LNCaP clone FGC (cell line): ENCODE measurements around the gene ZBED2.
"Not testable (repeated sequence)": the region's sequence is repeated elsewhere in the genome, so short reads cannot be mapped to it uniquely, and the experiment has no call there.

Experiments
- DNase-seq: peaks from one replicate; pipeline ENCODE4 v3.0.0-alpha.2; 2011; ENCODE audit warnings: low read depth
- H3K4me3 ChIP-seq: 2 replicates; pipeline ENCODE4 v1.5.1; 2011; ENCODE audit warnings: mild to moderate bottlenecking, low read depth, low read length, control low read depth
- CTCF ChIP-seq: IDR thresholded peaks from 2 replicates; pipeline ENCODE4 v1.5.1; 2012; ENCODE audit warnings: mild to moderate bottlenecking; ENCODE audit not compliant: control insufficient read depth, insufficient read depth; ENCODE audit errors: extremely low read depth

ZBED2 gene

GRCh38 chr3:111570404-111571030 is 24.6 kb downstream of the ZBED2 start:
- TF ChIP-seq CTCF, result no peak

DNA sequence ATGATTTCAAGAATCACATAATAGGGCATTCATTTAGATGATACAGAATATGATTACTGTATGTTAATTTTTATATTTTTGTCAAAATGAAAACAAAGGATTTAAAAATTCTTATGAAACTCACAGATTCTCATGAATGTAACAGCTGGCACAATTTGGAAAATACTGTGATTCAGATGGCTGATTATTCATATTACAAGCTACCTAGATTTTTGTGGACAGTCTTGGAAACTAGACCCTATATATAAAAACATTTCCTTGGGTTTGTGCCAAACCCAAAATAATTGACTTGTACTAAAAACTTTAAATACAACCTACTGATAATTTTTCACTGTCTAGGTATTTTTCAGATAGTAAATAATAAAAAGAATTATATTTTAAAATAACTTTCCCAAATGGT is 26.2 kb downstream of the ZBED2 start:
- no peak for TF ChIP-seq CTCF
- H3K4me3 ChIP-seq, result no peak overlapping the region
- DNase-seq, result no peak

More at GRCh38 chr3:111570404-111571030, 24.6 kb downstream of the ZBED2 start:
- H3K4me3 ChIP-seq, result no peak overlapping the region
- DNase-seq, result no peak

DNA sequence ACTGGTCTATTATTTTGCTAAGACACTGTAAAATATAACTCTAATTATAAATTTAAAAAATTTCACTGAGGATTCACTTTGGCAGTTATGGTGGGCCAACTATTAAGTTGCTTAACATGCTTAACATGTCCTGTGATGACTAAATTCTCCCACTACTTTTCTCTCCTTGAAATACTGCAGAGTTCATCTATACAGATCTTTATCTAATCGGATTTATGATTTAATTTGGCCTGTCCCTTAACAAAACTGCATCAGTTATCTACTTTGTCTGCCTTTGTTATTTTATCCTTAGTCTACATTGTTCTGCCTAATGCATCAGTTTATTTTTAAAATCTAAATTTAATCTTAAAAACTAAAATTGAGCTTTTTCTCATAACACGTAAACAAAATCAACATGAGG is 26.8 kb downstream of the ZBED2 start:
- TF ChIP-seq CTCF, result no peak
- no peak overlapping the region for H3K4me3 ChIP-seq
- DNase-seq, result no peak

GRCh38 chr3:111566844-111567243 is 28.3 kb downstream of the ZBED2 start:
- no peak overlapping the region for H3K4me3 ChIP-seq
- DNase-seq, result no peak
- TF ChIP-seq CTCF, result no peak

DNA sequence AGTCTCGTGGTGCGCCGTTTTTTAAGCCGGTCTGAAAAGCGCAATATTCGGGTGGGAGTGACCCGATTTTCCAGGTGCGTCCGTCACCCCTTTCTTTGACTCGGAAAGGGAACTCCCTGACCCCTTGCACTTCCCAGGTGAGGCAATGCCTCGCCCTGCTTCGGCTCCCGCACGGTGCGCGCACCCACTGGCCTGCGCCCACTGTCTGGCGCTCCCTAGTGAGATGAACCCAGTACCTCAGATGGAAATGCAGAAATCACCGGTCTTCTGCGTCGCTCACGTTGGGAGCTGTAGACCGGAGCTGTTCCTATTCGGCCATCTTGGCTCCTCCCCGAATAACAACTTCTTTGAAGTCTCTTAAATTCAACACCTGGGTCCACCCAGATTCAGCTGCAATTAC is 33.2 kb downstream of the ZBED2 start:
- not testable (repeated sequence) for DNase-seq, H3K4me3 ChIP-seq

GRCh38 chr3:111548756-111549155 is 46.4 kb downstream of the ZBED2 start:
- TF ChIP-seq CTCF, result no peak
- no peak for DNase-seq
- no peak overlapping the region for H3K4me3 ChIP-seq

- H3K4me3 ChIP-seq, result no peak overlapping the region
- TF ChIP-seq CTCF, result no peak
- DNase-seq, result no peak
Observed at GRCh38 chr3:111548092-111548491, 47.1 kb downstream of the ZBED2 start.
